IPS DF 6.9 (cell line): ENCODE results near the gene CBR1.
"Not testable (repeated sequence)": the region's sequence is repeated elsewhere in the genome, so short reads cannot be mapped to it uniquely, and the experiment has no call there.

Experiments used
- DNase-seq: peaks from one replicate; pipeline ENCODE4 v3.0.0-alpha.2; 2013; ENCODE audit warnings: low read depth, low spot score
- H3K27ac ChIP-seq: one replicate; pipeline ENCODE4 v1.5.1; 2013; ENCODE audit warnings: low read length, control low read depth
- H3K27me3 ChIP-seq: 2 replicates; pipeline ENCODE4 v1.6.1; 2013; ENCODE audit warnings: mild to moderate bottlenecking, low read length; ENCODE audit not compliant: control insufficient read depth, insufficient read depth
- H3K36me3 ChIP-seq: 2 replicates; pipeline ENCODE4 v1.6.1; 2013; ENCODE audit warnings: low read length; ENCODE audit not compliant: control insufficient read depth, insufficient read depth
- H3K4me1 ChIP-seq: 2 replicates; pipeline ENCODE4 v1.6.1; 2013; ENCODE audit warnings: low read length; ENCODE audit not compliant: control insufficient read depth, insufficient read depth
- H3K4me3 ChIP-seq: 2 replicates; pipeline ENCODE4 v1.5.1; 2013; ENCODE audit warnings: mild to moderate bottlenecking, low read length
- H3K9me3 ChIP-seq: 2 replicates; pipeline ENCODE4 v1.6.1; 2013; ENCODE audit warnings: low read length, inconsistent platforms; ENCODE audit not compliant: control insufficient read depth, insufficient read depth
- WGBS: extraction: QIAGEN DNeasy Blood & Tissue Kit; methylation state at CpG from one replicate; pipeline ENCODE4 v1.1.7; 2013; ENCODE audit warnings: mixed read lengths, missing lambda C conversion rate; ENCODE audit not compliant: insufficient read length, insufficient coverage; 5-methylcytosine and 5-hydroxymethylcytosine counted together

The CBR1 gene

GRCh38 chr21:36099000-36099399 lies 29.2 kb downstream of the CBR1 start:
- Histone ChIP-seq H3K4me3 (no peak overlapping the region), H3K9me3 (no peaks in the 10 kb centered on the region), H3K4me1 (peaks cover 6% of the 10 kb centered on the region; the same call in 1 of the 2 replicates), H3K36me3 (no peaks in the 10 kb centered on the region), H3K27me3 (no peaks in the 10 kb centered on the region), H3K27ac (no peak overlapping the region)
- DNase-seq, result no peak
- no CpG with 5 or more reads among the region's 3 CpGs for WGBS

GRCh38 chr21:36099695-36100211 lies 29.9 kb downstream of the CBR1 start:
- WGBS, result no CpG with 5 or more reads among the region's 13 CpGs
- not testable (repeated sequence) for H3K4me3 ChIP-seq, H3K27me3 ChIP-seq, H3K36me3 ChIP-seq, H3K9me3 ChIP-seq, DNase-seq, H3K4me1 ChIP-seq, H3K27ac ChIP-seq

GRCh38 chr21:36100971-36101641 lies 31.3 kb downstream of the CBR1 start:
- Histone ChIP-seq H3K9me3 (no peaks in the 10 kb centered on the region), H3K27ac (no peak overlapping the region), H3K4me1 (peaks cover 6% of the 10 kb centered on the region; the same call in 1 of the 2 replicates), H3K4me3 (no peak overlapping the region), H3K27me3 (no peaks in the 10 kb centered on the region), H3K36me3 (no peaks in the 10 kb centered on the region)
- DNase-seq, result no peak
- WGBS, result no CpG with 5 or more reads among the region's 6 CpGs

- peaks cover 4% of the 10 kb centered on the region; the same call in 1 of the 2 replicates for H3K36me3 ChIP-seq
- no peak overlapping the region for H3K4me3 ChIP-seq
- peaks cover 3% of the 10 kb centered on the region; the same call in 1 of the 2 replicates for H3K4me1 ChIP-seq
- DNase-seq, result no peak
- H3K27me3 ChIP-seq, result no peaks in the 10 kb centered on the region
- no peaks in the 10 kb centered on the region for H3K9me3 ChIP-seq
- H3K27ac ChIP-seq, result no peak overlapping the region
Observed at GRCh38 chr21:36103434-36103833, 33.6 kb downstream of the CBR1 start.

GRCh38 chr21:36104317-36105300 lies 34.8 kb downstream of the CBR1 start:
- Histone ChIP-seq H3K36me3 (peaks cover 5% of the 10 kb centered on the region; the same call in 1 of the 2 replicates), H3K27me3 (no peaks in the 10 kb centered on the region), H3K27ac (no peak overlapping the region), H3K4me3 (peak overlapping the region; percentile 54; the same call in 1 of the 2 replicates), H3K4me1 (no peaks in the 10 kb centered on the region; the same call in 1 of the 2 replicates), H3K9me3 (no peaks in the 10 kb centered on the region)
- WGBS, result no CpG with 5 or more reads among the region's 29 CpGs
- no peak for DNase-seq

GRCh38 chr21:36105327-36105842 lies 35.6 kb downstream of the CBR1 start:
- DNase-seq, result no peak
- H3K4me3 ChIP-seq, result peak overlapping the region; percentile 54; the same call in 1 of the 2 replicates
- H3K27ac ChIP-seq, result no peak overlapping the region
- no peaks in the 10 kb centered on the region for H3K9me3 ChIP-seq
- H3K36me3 ChIP-seq, result peaks cover 5% of the 10 kb centered on the region; the same call in 1 of the 2 replicates
- no peaks in the 10 kb centered on the region for H3K27me3 ChIP-seq
- no peaks in the 10 kb centered on the region for H3K4me1 ChIP-seq
- WGBS, result no CpG with 5 or more reads among the region's 4 CpGs

GRCh38 chr21:36109868-36110267 lies 40.0 kb downstream of the CBR1 start:
- no peaks in the 10 kb centered on the region for H3K27me3 ChIP-seq
- H3K36me3 ChIP-seq, result peaks cover 7% of the 10 kb centered on the region
- no peak for DNase-seq
- H3K4me3 ChIP-seq, result no peak overlapping the region
- WGBS, result no CpG with 5 or more reads among the region's 10 CpGs
- H3K9me3 ChIP-seq, result no peaks in the 10 kb centered on the region
- no peaks in the 10 kb centered on the region; the same call in none of the 2 replicates for H3K4me1 ChIP-seq
- no peak overlapping the region for H3K27ac ChIP-seq

GRCh38 chr21:36111238-36111637 lies 41.4 kb downstream of the CBR1 start:
- Histone ChIP-seq H3K27me3 (no peaks in the 10 kb centered on the region), H3K36me3 (peaks cover 7% of the 10 kb centered on the region), H3K27ac (no peak overlapping the region), H3K9me3 (no peaks in the 10 kb centered on the region), H3K4me3 (no peak overlapping the region), H3K4me1 (no peaks in the 10 kb centered on the region; the same call in none of the 2 replicates)
- DNase-seq, result no peak
- WGBS, result no CpG with 5 or more reads among the region's 8 CpGs

- Histone ChIP-seq H3K4me3 (no peak overlapping the region), H3K27me3 (no peaks in the 10 kb centered on the region), H3K4me1 (no peaks in the 10 kb centered on the region; the same call in none of the 2 replicates), H3K9me3 (no peaks in the 10 kb centered on the region), H3K27ac (no peak overlapping the region), H3K36me3 (peaks cover 2% of the 10 kb centered on the region; the same call in 1 of the 2 replicates)
- no CpG with 5 or more reads among the region's 17 CpGs for WGBS
- DNase-seq, result no peak
Observed at GRCh38 chr21:36113647-36114428, 44.0 kb downstream of the CBR1 start.
